ENCODE results near the gene SPATA31D1. TPM values are rescaled to one million over a fixed set of nuclear protein-coding genes. Genes with fewer than 3 reads are reported as not detected.
"Not testable (repeated sequence)": the region's sequence is repeated elsewhere in the genome, so short reads cannot be mapped to it uniquely, and the experiment has no call there.

The SPATA31D1 gene
- not detected for total RNA-seq

DNA sequence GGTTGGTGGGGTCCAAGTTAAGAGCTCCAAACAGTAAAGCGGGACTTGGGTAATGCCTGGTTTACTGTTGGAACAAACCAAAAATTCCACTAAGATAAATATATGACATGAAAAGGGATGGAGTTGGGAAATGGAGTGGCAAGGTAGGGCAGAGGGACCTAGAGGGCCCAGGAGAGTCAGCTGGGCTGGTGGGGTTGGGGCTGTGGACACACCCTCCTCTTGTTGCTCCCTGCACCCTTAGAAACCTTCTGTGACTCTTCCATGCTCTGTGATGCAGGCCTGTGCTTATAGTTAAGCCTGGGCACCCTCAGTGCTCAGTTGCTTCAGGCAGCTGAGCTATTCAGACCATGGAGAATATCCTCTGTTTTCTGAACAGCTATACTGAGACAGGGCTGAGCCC lies at the start of gene SPATA31D1:
Gene SPATA31D1 (plus strand): TSS at position 301 of the 400 bp plus-strand sequence. CDS start 47 bp downstream, at position 348.
- not testable (repeated sequence) for H3K4me1 ChIP-seq (ENCODE audit: control insufficient read depth in 1 of 2, low read depth in 2 of 2); H3K27me3 ChIP-seq (replicated peaks; ENCODE audit: insufficient read depth); H3K4me3 ChIP-seq; DNase-seq (ENCODE audit: low spot score); H3K9me3 ChIP-seq; H3K36me3 ChIP-seq; H3K27ac ChIP-seq; ATAC-seq (ENCODE audit: insufficient number of reproducible peaks, low FRiP score, low read depth)

DNA sequence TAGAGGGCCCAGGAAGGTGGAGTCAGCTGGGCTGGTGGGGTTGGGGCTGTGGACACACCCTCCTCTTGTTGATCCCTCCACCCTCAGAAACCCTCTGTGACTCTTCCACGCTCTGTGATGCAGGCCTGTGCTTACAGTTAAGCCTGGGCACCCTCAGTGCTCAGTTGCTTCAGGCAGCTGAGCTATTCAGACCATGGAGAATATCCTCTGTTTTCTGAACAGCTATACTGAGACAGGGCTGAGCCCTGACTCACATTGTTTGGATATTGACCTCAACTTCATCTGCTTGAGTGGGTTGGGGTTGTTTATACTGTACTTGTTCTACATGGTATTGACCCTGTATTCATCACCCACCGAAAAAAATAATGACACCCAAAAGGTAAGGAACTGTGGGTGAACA lies 45.2 kb upstream of the SPATA31D1 start, which contains the start of gene SPATA31D3:
Gene SPATA31D3 (plus strand): TSS at position 108 of the 400 bp plus-strand sequence. CDS start 86 bp downstream, at position 194.
- not testable (repeated sequence) for H3K4me3 ChIP-seq; H3K27me3 ChIP-seq (replicated peaks; ENCODE audit: insufficient read depth); H3K4me1 ChIP-seq (ENCODE audit: control insufficient read depth in 1 of 2, low read depth in 2 of 2); ATAC-seq (ENCODE audit: insufficient number of reproducible peaks, low FRiP score, low read depth); H3K27ac ChIP-seq; DNase-seq (ENCODE audit: low spot score); H3K36me3 ChIP-seq; H3K9me3 ChIP-seq

DNA sequence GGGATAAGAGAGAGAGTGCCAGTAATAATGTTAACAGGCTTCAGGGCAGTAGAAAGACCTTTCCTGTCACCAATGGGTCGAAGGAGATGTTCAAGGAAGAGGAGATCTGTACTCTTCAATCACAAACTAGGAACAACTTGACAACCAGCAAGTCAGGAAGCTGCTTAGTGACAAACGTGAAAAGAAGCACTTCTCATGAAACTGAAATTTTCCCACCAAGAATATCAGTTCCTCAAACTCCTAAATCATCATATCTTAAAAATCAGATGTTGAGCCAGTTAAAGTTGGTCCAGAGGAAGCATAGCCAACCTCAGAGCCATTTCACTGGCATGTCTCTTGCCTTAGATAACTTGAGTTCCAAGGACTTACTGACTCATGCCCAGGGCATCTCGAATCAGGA lies 39.9 kb upstream of the SPATA31D1 start:
- H3K9me3 ChIP-seq; ATAC-seq (ENCODE audit: insufficient number of reproducible peaks, low FRiP score, low read depth); H3K4me1 ChIP-seq (ENCODE audit: control insufficient read depth in 1 of 2, low read depth in 2 of 2); DNase-seq (ENCODE audit: low spot score); H3K4me3 ChIP-seq; H3K27me3 ChIP-seq (replicated peaks; ENCODE audit: insufficient read depth); H3K27ac ChIP-seq; H3K36me3 ChIP-seq: not testable (repeated sequence)

DNA sequence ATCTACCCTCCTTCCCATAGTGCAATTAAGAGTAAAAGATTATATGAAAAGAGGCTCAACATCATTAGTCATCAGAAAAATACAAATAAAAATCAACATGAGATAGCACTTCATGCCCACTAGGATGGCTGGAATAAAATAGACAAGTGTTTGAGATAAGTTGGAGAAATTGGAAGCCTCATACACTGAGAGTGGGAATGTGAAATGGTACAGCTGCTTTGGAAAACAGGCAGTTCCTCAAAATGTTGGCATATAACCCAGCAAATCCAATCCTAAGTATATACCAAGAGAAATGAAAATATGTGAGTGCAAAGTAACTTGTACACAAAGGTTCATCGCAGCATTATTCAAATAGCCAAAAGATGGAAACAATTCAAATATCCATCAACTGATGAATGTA lies 35.5 kb upstream of the SPATA31D1 start:
- Histone ChIP-seq H3K36me3 (no peaks in the 10 kb centered on the region), H3K27ac (no peak overlapping the region), H3K4me3 (no peak overlapping the region), H3K4me1 (ENCODE audit: control insufficient read depth in 1 of 2, low read depth in 2 of 2) (no peaks in the 10 kb centered on the region), H3K27me3 (replicated peaks; ENCODE audit: insufficient read depth) (no peaks in the 10 kb centered on the region), H3K9me3 (peaks cover 10% of the 10 kb centered on the region)
- DNase-seq (ENCODE audit: low spot score) (no peak), ATAC-seq (ENCODE audit: insufficient number of reproducible peaks, low FRiP score, low read depth) (no peak)
- TF ChIP-seq, protein P1, sequence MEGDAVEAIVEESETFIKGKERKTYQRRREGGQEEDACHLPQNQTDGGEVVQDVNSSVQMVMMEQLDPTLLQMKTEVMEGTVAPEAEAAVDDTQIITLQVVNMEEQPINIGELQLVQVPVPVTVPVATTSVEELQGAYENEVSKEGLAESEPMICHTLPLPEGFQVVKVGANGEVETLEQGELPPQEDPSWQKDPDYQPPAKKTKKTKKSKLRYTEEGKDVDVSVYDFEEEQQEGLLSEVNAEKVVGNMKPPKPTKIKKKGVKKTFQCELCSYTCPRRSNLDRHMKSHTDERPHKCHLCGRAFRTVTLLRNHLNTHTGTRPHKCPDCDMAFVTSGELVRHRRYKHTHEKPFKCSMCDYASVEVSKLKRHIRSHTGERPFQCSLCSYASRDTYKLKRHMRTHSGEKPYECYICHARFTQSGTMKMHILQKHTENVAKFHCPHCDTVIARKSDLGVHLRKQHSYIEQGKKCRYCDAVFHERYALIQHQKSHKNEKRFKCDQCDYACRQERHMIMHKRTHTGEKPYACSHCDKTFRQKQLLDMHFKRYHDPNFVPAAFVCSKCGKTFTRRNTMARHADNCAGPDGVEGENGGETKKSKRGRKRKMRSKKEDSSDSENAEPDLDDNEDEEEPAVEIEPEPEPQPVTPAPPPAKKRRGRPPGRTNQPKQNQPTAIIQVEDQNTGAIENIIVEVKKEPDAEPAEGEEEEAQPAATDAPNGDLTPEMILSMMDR (IDR thresholded peaks at IDR 0.05): no peak

DNA sequence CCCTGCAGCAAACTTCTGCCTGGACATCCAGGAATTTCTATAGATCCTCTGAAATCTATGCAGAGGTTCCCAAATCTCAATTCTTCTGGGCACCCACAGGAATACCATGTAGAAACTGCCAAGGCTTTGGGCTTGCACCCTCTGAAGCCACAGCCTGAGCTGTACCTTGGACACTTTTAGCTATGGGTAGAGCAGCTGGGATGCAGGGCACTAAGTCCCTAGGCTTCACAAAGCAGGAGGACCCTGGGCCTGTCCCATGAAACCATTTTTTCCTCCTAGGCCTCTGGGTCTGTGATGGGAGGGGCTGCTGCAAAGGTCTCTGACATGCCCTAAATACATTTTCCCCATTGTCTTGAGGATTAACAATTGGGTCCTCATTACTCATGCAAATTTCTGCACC lies 32.9 kb upstream of the SPATA31D1 start:
- TF ChIP-seq, protein P1 (IDR thresholded peaks at IDR 0.05): no peak
- Histone ChIP-seq H3K27ac (no peak overlapping the region), H3K9me3 (peaks cover 10% of the 10 kb centered on the region), H3K4me3 (no peak overlapping the region), H3K27me3 (replicated peaks; ENCODE audit: insufficient read depth) (no peaks in the 10 kb centered on the region), H3K36me3 (no peaks in the 10 kb centered on the region), H3K4me1 (ENCODE audit: control insufficient read depth in 1 of 2, low read depth in 2 of 2) (no peaks in the 10 kb centered on the region)
- ATAC-seq (ENCODE audit: insufficient number of reproducible peaks, low FRiP score, low read depth): no peak
- DNase-seq (ENCODE audit: low spot score): no peak

DNA sequence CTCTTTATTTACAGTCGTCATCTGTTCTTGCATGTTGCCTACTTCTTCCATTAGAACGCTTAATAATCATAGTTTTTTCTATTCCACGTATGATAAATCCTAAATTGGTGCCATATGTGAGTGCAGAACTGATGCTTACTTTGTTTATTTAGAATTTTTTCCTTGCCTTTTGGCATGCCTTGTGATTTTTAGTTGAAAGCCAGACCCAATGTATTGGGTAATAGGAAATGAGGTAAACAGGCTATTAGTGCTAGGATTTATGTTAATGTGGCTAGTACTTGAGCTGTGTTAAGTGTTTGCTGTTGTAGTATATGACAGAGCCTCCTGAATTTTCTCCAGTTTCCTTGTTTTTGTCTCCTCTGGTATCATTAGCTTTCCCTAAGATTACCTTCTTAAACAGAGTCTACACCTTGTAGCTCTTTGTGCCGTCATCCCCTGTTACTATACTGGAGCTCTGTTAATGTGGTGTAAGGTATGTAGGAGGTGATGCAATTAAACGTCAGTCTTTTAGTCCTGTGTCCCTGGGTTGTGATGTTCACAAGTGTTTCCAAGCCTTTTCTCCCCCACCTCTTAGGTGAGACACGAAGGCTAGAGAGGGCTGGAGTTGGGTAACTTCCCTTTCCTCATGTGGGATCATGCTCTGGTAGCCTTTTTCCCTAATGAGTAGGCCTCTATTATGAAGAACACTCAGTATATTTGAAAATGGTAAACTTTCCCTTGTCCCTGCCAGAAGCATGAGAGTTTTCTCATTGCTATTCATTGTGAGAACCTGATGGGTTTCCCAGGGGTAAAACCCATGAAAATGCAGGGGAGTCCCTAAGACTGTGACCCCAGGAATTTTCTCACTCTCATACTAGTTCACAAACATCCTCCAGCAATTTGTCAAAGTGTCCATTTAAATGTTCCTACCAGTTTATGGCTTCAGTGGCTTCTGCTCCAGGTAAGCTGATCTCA lies 24.1 kb upstream of the SPATA31D1 start:
- no peak for DNase-seq (ENCODE audit: low spot score)
- no peak overlapping the region for H3K27ac ChIP-seq
- no peaks in the 10 kb centered on the region for H3K4me1 ChIP-seq (ENCODE audit: control insufficient read depth in 1 of 2, low read depth in 2 of 2)
- TF ChIP-seq, protein P1 (IDR thresholded peaks at IDR 0.05): no peak
- H3K9me3 ChIP-seq: peaks cover 2% of the 10 kb centered on the region
- no peak for ATAC-seq (ENCODE audit: insufficient number of reproducible peaks, low FRiP score, low read depth)
- H3K36me3 ChIP-seq: no peaks in the 10 kb centered on the region
- no peak overlapping the region for H3K4me3 ChIP-seq
- H3K27me3 ChIP-seq (replicated peaks; ENCODE audit: insufficient read depth): no peaks in the 10 kb centered on the region
